ENCODE results near the gene MSI2. TPM values are rescaled to one million over a fixed set of nuclear protein-coding genes. Genes with fewer than 3 reads are reported as not detected.

Gene MSI2
- total RNA-seq, 1 donor from 2014 or later = 60.6 TPM

- Mint-ChIP-seq H3K4me1 (ENCODE audit: unreplicated experiment) (peaks cover 13% of the 10 kb centered on the region), H3K27ac (ENCODE audit: unreplicated experiment) (peak overlapping the region; percentile 26), H3K36me3 (ENCODE audit: low read depth, unreplicated experiment) (no peaks in the 10 kb centered on the region), H3K27me3 (ENCODE audit: unreplicated experiment) (peaks cover 2% of the 10 kb centered on the region), H3K9me3 (ENCODE audit: unreplicated experiment) (no peaks in the 10 kb centered on the region), H3K4me3 (ENCODE audit: unreplicated experiment) (no peak overlapping the region)
- no peak for TF ChIP-seq CTCF (IDR thresholded peaks at IDR 0.05; ENCODE audit: unreplicated experiment)
- DNase-seq (ENCODE audit: low spot score) = no peak
These were observed 261.5 kb downstream of the MSI2 start for GRCh38 chr17:57517632-57518456.

- peaks cover 4% of the 10 kb centered on the region for H3K27me3 Mint-ChIP-seq (ENCODE audit: unreplicated experiment)
- H3K9me3 Mint-ChIP-seq (ENCODE audit: unreplicated experiment) = no peaks in the 10 kb centered on the region
- peak overlapping the region; percentile 42 for H3K27ac Mint-ChIP-seq (ENCODE audit: unreplicated experiment)
- H3K4me1 Mint-ChIP-seq (ENCODE audit: unreplicated experiment) = peaks cover 13% of the 10 kb centered on the region
- peak; percentile 30 for DNase-seq (ENCODE audit: low spot score)
- no peaks in the 10 kb centered on the region for H3K36me3 Mint-ChIP-seq (ENCODE audit: low read depth, unreplicated experiment)
- no peak overlapping the region for H3K4me3 Mint-ChIP-seq (ENCODE audit: unreplicated experiment)
- no peak for TF ChIP-seq CTCF (IDR thresholded peaks at IDR 0.05; ENCODE audit: unreplicated experiment)
These were observed 262.6 kb downstream of the MSI2 start for GRCh38 chr17:57518587-57519581.

- peaks cover 14% of the 10 kb centered on the region for H3K4me1 Mint-ChIP-seq (ENCODE audit: unreplicated experiment)
- H3K27ac Mint-ChIP-seq (ENCODE audit: unreplicated experiment) = no peak overlapping the region
- H3K27me3 Mint-ChIP-seq (ENCODE audit: unreplicated experiment) = peaks cover 4% of the 10 kb centered on the region
- DNase-seq (ENCODE audit: low spot score) = no peak
- H3K36me3 Mint-ChIP-seq (ENCODE audit: low read depth, unreplicated experiment) = no peaks in the 10 kb centered on the region
- H3K9me3 Mint-ChIP-seq (ENCODE audit: unreplicated experiment) = no peaks in the 10 kb centered on the region
- TF ChIP-seq CTCF (IDR thresholded peaks at IDR 0.05; ENCODE audit: unreplicated experiment) = no peak
- H3K4me3 Mint-ChIP-seq (ENCODE audit: unreplicated experiment) = no peak overlapping the region
These were observed 263.5 kb downstream of the MSI2 start for GRCh38 chr17:57519800-57520199.

- peaks cover 4% of the 10 kb centered on the region for H3K27me3 Mint-ChIP-seq (ENCODE audit: unreplicated experiment)
- no peaks in the 10 kb centered on the region for H3K36me3 Mint-ChIP-seq (ENCODE audit: low read depth, unreplicated experiment)
- peaks cover 16% of the 10 kb centered on the region for H3K4me1 Mint-ChIP-seq (ENCODE audit: unreplicated experiment)
- H3K9me3 Mint-ChIP-seq (ENCODE audit: unreplicated experiment) = no peaks in the 10 kb centered on the region
- H3K4me3 Mint-ChIP-seq (ENCODE audit: unreplicated experiment) = no peak overlapping the region
- no peak for DNase-seq (ENCODE audit: low spot score)
- H3K27ac Mint-ChIP-seq (ENCODE audit: unreplicated experiment) = no peak overlapping the region
- TF ChIP-seq CTCF (IDR thresholded peaks at IDR 0.05; ENCODE audit: unreplicated experiment) = no peak
These were observed 265.3 kb downstream of the MSI2 start for GRCh38 chr17:57521606-57522005.

All from endothelial cell (in vitro differentiated cells).